GM23338 (cell line): ENCODE measurements around the gene RGS3. TPM values are rescaled to one million over a fixed set of nuclear protein-coding genes. Genes with fewer than 3 reads are reported as not detected.

Experiments used
- ATAC-seq: fragments of 200-7000 bp; cut with Tn5 transposase; 3 replicates; pipeline ENCODE4 v1.9.1; 2020
- DNase-seq: peaks from one replicate; pipeline ENCODE4 v3.0.0-alpha.2; 2015; ENCODE audit warnings: low spot score
- H2AFZ ChIP-seq: fragments of 200-600 bp; sonication (generic); 2 replicates; pipeline ENCODE4 v1.8.0; 2016; ENCODE audit warnings: antibody characterized with exemption, mild to moderate bottlenecking, moderate library complexity
- H3F3A ChIP-seq: fragments of 200-600 bp; sonication (generic); replicated peaks from 2 replicates; pipeline ENCODE4 v1.8.0; 2017; ENCODE audit warnings: antibody characterized with exemption, mixed run types, low read depth
- H3K27ac ChIP-seq: fragments of 200-600 bp; sonication (generic); 2 replicates; pipeline ENCODE4 v1.6.1; 2016; ENCODE audit warnings: low read depth
- H3K27me3 ChIP-seq: fragments of 200-600 bp; sonication (generic); 2 replicates; pipeline ENCODE4 v1.8.0; 2016; ENCODE audit warnings: mild to moderate bottlenecking, mixed run types, moderate library complexity; ENCODE audit not compliant: insufficient read depth
- H3K36me3 ChIP-seq: fragments of 200-600 bp; sonication (generic); 2 replicates; pipeline ENCODE4 v1.8.0; 2016; ENCODE audit warnings: mild to moderate bottlenecking; ENCODE audit not compliant: insufficient read depth
- H3K4me1 ChIP-seq: fragments of 200-600 bp; sonication (generic); 2 replicates; pipeline ENCODE4 v1.8.0; 2016; ENCODE audit warnings: mild to moderate bottlenecking, moderate library complexity; ENCODE audit not compliant: insufficient read depth
- H3K4me2 ChIP-seq: fragments of 200-600 bp; sonication (generic); 2 replicates; pipeline ENCODE4 v1.7.1; 2017; ENCODE audit warnings: mixed run types
- H3K4me3 ChIP-seq: fragments of 200-600 bp; sonication (generic); 2 replicates; pipeline ENCODE4 v1.6.1; 2016; ENCODE audit warnings: mixed run types
- H3K79me2 ChIP-seq: fragments of 200-600 bp; sonication (generic); replicated peaks from 2 replicates; pipeline ENCODE4 v1.8.0; 2017; ENCODE audit warnings: mild to moderate bottlenecking; ENCODE audit not compliant: insufficient read depth
- H3K9me2 ChIP-seq: fragments of 200-600 bp; sonication (generic); 2 replicates; pipeline ENCODE4 v1.8.0; 2017; ENCODE audit not compliant: insufficient read depth
- H4K20me1 ChIP-seq: fragments of 200-600 bp; sonication (generic); replicated peaks from 2 replicates; pipeline ENCODE4 v1.8.0; 2017; ENCODE audit warnings: mild to moderate bottlenecking; ENCODE audit not compliant: insufficient read depth
- H3K27ac Mint-ChIP-seq: 2 replicates; pipeline ENCODE4 v1.8.0; 2020; ENCODE audit warnings: inconsistent platforms, mild to moderate bottlenecking, moderate library complexity, mixed read lengths
- H3K27me3 Mint-ChIP-seq: 3 replicates; pipeline ENCODE4 v1.8.0; 2022; ENCODE audit warnings: low read depth, mild to moderate bottlenecking, moderate library complexity, mixed read lengths, inconsistent platforms; ENCODE audit not compliant: insufficient read depth, poor library complexity
- H3K36me3 Mint-ChIP-seq: 3 replicates; pipeline ENCODE4 v1.8.0; 2021; ENCODE audit warnings: low read depth, mild to moderate bottlenecking, inconsistent platforms, moderate library complexity, mixed read lengths
- H3K4me1 Mint-ChIP-seq: 3 replicates; pipeline ENCODE4 v1.8.0; 2020; ENCODE audit warnings: mild to moderate bottlenecking, inconsistent platforms, mixed read lengths
- H3K4me3 Mint-ChIP-seq: 3 replicates; pipeline ENCODE4 v1.8.0; 2021; ENCODE audit warnings: moderate library complexity, mild to moderate bottlenecking, inconsistent platforms, mixed read lengths
- H3K9me3 Mint-ChIP-seq: 3 replicates; pipeline ENCODE4 v1.8.0; 2020; ENCODE audit warnings: moderate library complexity, mild to moderate bottlenecking, inconsistent platforms, mixed read lengths
- CREB1 ChIP-seq: fragments of 250-450 bp; sonication (Bioruptor Pico); IDR thresholded peaks from 2 replicates; pipeline ENCODE4 v1.5.0; 2020; ENCODE audit warnings: low read depth, mild to moderate bottlenecking, moderate library complexity
- CTCF ChIP-seq, 2 experiments: fragments of 200-600 bp in 1 of 2; sonication (generic) in 1 of 2; conservative IDR thresholded peaks; 2 replicates each; pipeline versions ENCODE4 v1.5.1 to v1.6.1; 2016 to 2017; ENCODE audit warnings: antibody characterized with exemption in 2 of 2, low read depth in 2 of 2, mild to moderate bottlenecking in 2 of 2, moderate library complexity in 1 of 2
- ETS1 ChIP-seq: IDR thresholded peaks from 2 replicates; pipeline ENCODE4 v1.6.1; 2016; ENCODE audit warnings: antibody characterized with exemption
- EZH2 ChIP-seq: fragments of 200-600 bp; sonication (generic); IDR thresholded peaks from one replicate; pipeline ENCODE4 v1.8.0; 2017; ENCODE audit warnings: antibody characterized with exemption, mild to moderate bottlenecking, low read depth; ENCODE audit not compliant: unreplicated experiment
- EZH2phosphoT487 ChIP-seq: fragments of 200-600 bp; sonication (generic); IDR thresholded peaks from one replicate; pipeline ENCODE4 v1.8.1; 2018; ENCODE audit warnings: antibody characterized with exemption; ENCODE audit not compliant: unreplicated experiment
- JUNB ChIP-seq: IDR thresholded peaks from one replicate; pipeline ENCODE4 v1.6.1; 2016; ENCODE audit warnings: antibody characterized with exemption; ENCODE audit not compliant: unreplicated experiment
- NANOG ChIP-seq: IDR thresholded peaks from 2 replicates; pipeline ENCODE4 v1.6.1; 2016; ENCODE audit warnings: antibody characterized with exemption, borderline replicate concordance
- POLR2AphosphoS5 ChIP-seq: IDR thresholded peaks from 2 replicates; pipeline ENCODE4 v1.6.1; 2016; ENCODE audit warnings: antibody characterized with exemption, low read depth
- REST ChIP-seq: IDR thresholded peaks from one replicate; pipeline ENCODE4 v1.6.1; 2018; ENCODE audit warnings: antibody characterized with exemption; ENCODE audit not compliant: unreplicated experiment
- STAT1 ChIP-seq: IDR thresholded peaks from one replicate; pipeline ENCODE4 v1.6.1; 2016; ENCODE audit warnings: antibody characterized with exemption; ENCODE audit not compliant: unreplicated experiment
- ZNF114 ChIP-seq: fragments of 250-450 bp; sonication (Bioruptor Pico); IDR thresholded peaks from 2 replicates; pipeline ENCODE4 v1.5.0; 2020; ENCODE audit warnings: mild to moderate bottlenecking, moderate library complexity
- ZNF331 ChIP-seq: fragments of 250-450 bp; sonication (Bioruptor Pico); IDR thresholded peaks from 2 replicates; pipeline ENCODE4 v1.5.0; 2020; ENCODE audit warnings: low read depth, mild to moderate bottlenecking, moderate library complexity
- ZNF462 ChIP-seq: fragments of 250-450 bp; sonication (Bioruptor Pico); IDR thresholded peaks from 2 replicates; pipeline ENCODE4 v1.5.0; 2020; ENCODE audit warnings: mild to moderate bottlenecking, moderate library complexity
- polyA plus RNA-seq: library from polyadenylated mRNA; unstranded; fragments of >200 nt; fragmentation: Nextera tagmentation; extraction: Ambion mirVana; gene quantifications from 2 replicates; pipeline ENCODE4 v1.2.1, GENCODE V29; 2016
- total RNA-seq: library from RNA; depleted of rRNA; stranded (reverse); fragments of >200 nt; shearing (Covaris generic); gene quantifications from 2 replicates; pipeline ENCODE4 v1.2.3, GENCODE V29; 2014

The RGS3 gene
- total and polyA plus RNA-seq, 2 experiments from 2014 or later = 14.2 to 24.3 TPM

GRCh38 chr9:113501852-113502251 is 38.3 kb downstream of the RGS3 start:
- Histone ChIP-seq H2AFZ (0 out of 2 replicates have a peak overlapping the region, but pooled peaks have one; percentile 69), H4K20me1 (no peaks in the 10 kb centered on the region), H3K4me1 (peaks cover 18% of the 10 kb centered on the region), H3K27me3 (no peaks in the 10 kb centered on the region), H3F3A (no peaks in the 10 kb centered on the region), H3K4me2 (peak overlapping the region; percentile 50), H3K9me2 (no peaks in the 10 kb centered on the region), H3K27ac (no peak overlapping the region), H3K4me3 (peak overlapping the region; percentile 25; the same call in 1 of the 2 replicates), H3K79me2 (no peaks in the 10 kb centered on the region), H3K36me3 (no peaks in the 10 kb centered on the region)
- ATAC-seq (no peak), DNase-seq (no peak)
- Mint-ChIP-seq H3K4me3 (peak overlapping the region; percentile 59; the same call in 2 of the 3 replicates), H3K4me1 (peaks cover 48% of the 10 kb centered on the region), H3K9me3 (no peaks in the 10 kb centered on the region), H3K27ac (no peak overlapping the region), H3K36me3 (no peaks in the 10 kb centered on the region), H3K27me3 (peaks cover 15% of the 10 kb centered on the region)
- no peak for TF ChIP-seq CTCF (conservative IDR thresholded peaks at IDR 0.05; ENCODE audit: low read depth in 2 of 2)
- no peak for TF ChIP-seq CREB1
- TF ChIP-seq REST = no peak
- no peak for TF ChIP-seq JUNB
- TF ChIP-seq ZNF331 = no peak
- no peak for TF ChIP-seq ZNF462 (CRISPR knock-in tag)
- TF ChIP-seq POLR2AphosphoS5 = no peak
- TF ChIP-seq EZH2phosphoT487 = no peak
- TF ChIP-seq NANOG = no peak
- TF ChIP-seq ZNF114 (CRISPR knock-in tag) = no peak
- no peak for TF ChIP-seq STAT1
- no peak for TF ChIP-seq ETS1
- no peak for TF ChIP-seq EZH2
